NCI-H2227 treated with DMSO at 0.1 percent for 48 hours (cell line): ENCODE results near the gene CCDC27.
A peak's percentile ranks its signal among the peaks of the same experiment; 100 is the strongest.

Source experiments
- DNase-seq: peaks from one replicate; lab custom pipeline; 2025; lab: John Stamatoyannopoulos, UW

CCDC27 gene

GRCh38 chr1:3759796-3760195 lies 7.5 kb downstream of the CCDC27 start:
- DNase-seq = no peak

GRCh38 chr1:3761296-3762010 lies 9.2 kb downstream of the CCDC27 start:
- DNase-seq = no peak

GRCh38 chr1:3762151-3762872 lies 10.1 kb downstream of the CCDC27 start:
- no peak for DNase-seq

GRCh38 chr1:3762873-3763228 lies 10.6 kb downstream of the CCDC27 start:
- no peak for DNase-seq

GRCh38 chr1:3763351-3764125 lies 11.3 kb downstream of the CCDC27 start:
- DNase-seq = peak; percentile 40

GRCh38 chr1:3767328-3767925 lies 15.2 kb downstream of the CCDC27 start:
- DNase-seq = no peak

- no peak for DNase-seq
Observed at GRCh38 chr1:3768811-3769390, 16.7 kb downstream of the CCDC27 start.

GRCh38 chr1:3770047-3770765 lies 18.0 kb downstream of the CCDC27 start:
- DNase-seq = no peak

GRCh38 chr1:3771108-3772026 lies 19.1 kb downstream of the CCDC27 start:
- DNase-seq = no peak

GRCh38 chr1:3772027-3772714 lies 19.9 kb downstream of the CCDC27 start:
- DNase-seq = no peak

GRCh38 chr1:3772715-3773571 lies 20.7 kb downstream of the CCDC27 start, which contains the start of gene SMIM1:
TSS of gene SMIM1 (plus strand) at chr1:3772749. CDS start at chr1:3775374, 2,625 bp downstream.
- no peak for DNase-seq

GRCh38 chr1:3773572-3774275 lies 21.5 kb downstream of the CCDC27 start:
- DNase-seq = no peak

GRCh38 chr1:3774276-3774945 lies 22.2 kb downstream of the CCDC27 start:
- no peak for DNase-seq

- DNase-seq = no peak
Observed at GRCh38 chr1:3774946-3775489, 22.8 kb downstream of the CCDC27 start.

- DNase-seq = no peak
Observed at GRCh38 chr1:3775490-3776230, 23.4 kb downstream of the CCDC27 start.

- DNase-seq = no peak
Observed at GRCh38 chr1:3776231-3776961, 24.1 kb downstream of the CCDC27 start.
